Peyer's patch (tissue), 4 donors: ENCODE results near the gene TMC1. TPM values are rescaled to one million over a fixed set of nuclear protein-coding genes. Genes with fewer than 3 reads are reported as not detected.

ENCODE experiments used
- DNase-seq, 3 donors: peaks; one replicate each; pipeline ENCODE4 v3.0.0-alpha.2; 2017 to 2019
- H3K27ac ChIP-seq, 4 donors: fragments of 200-600 bp; sonication (generic); one replicate each; pipeline ENCODE4 v1.5.1; 2016 to 2019
- H3K27me3 ChIP-seq, 2 donors: fragments of 200-600 bp; sonication (generic); one replicate each; pipeline ENCODE4 v1.5.1; 2019
- H3K36me3 ChIP-seq, 3 donors: fragments of 200-600 bp; sonication (generic); one replicate each; pipeline ENCODE4 v1.5.1; 2016 to 2019
- H3K4me1 ChIP-seq, 4 donors: fragments of 200-600 bp; sonication (generic); one replicate each; pipeline ENCODE4 v1.5.1; 2016 to 2019
- H3K4me3 ChIP-seq, 4 donors: fragments of 200-600 bp; sonication (generic); 1 replicate in 3 of 4; 2 replicates in 1 of 4; pipeline ENCODE4 v1.5.1; 2016 to 2019; ENCODE audit warnings: mild to moderate bottlenecking in 1 of 4
- H3K9me3 ChIP-seq, 4 donors: fragments of 200-600 bp; sonication (generic); one replicate each; pipeline ENCODE4 v1.5.1; 2016 to 2019; ENCODE audit warnings: mild to moderate bottlenecking in 1 of 4
- POLR2A ChIP-seq, 2 donors: fragments of 450-650 bp; IDR thresholded peaks; one replicate each; pipeline ENCODE4 v1.5.1; 2017; ENCODE audit warnings: antibody characterized with exemption in 2 of 2, mild to moderate bottlenecking in 2 of 2, moderate library complexity in 2 of 2
- total RNA-seq, 4 donors: library from RNA; depleted of rRNA; stranded (reverse); fragments of >200 nt; gene quantifications; one replicate each; pipeline ENCODE4 v1.1.0, GENCODE V29; 2016
- TF ChIP-seq, protein P1 (sequence below), 6 experiments: fragments of 450-650 bp in 4 of 6; fragments of 200-600 bp in 2 of 6; sonication (generic) in 1 of 6; IDR thresholded peaks; one replicate each; pipeline ENCODE4 v1.5.1; 2017 to 2019; ENCODE audit warnings: antibody characterized with exemption in 6 of 6, mild to moderate bottlenecking in 3 of 6, moderate library complexity in 1 of 6

Gene TMC1
- total RNA-seq, 4 donors from 2014 or later, result not detected

DNA sequence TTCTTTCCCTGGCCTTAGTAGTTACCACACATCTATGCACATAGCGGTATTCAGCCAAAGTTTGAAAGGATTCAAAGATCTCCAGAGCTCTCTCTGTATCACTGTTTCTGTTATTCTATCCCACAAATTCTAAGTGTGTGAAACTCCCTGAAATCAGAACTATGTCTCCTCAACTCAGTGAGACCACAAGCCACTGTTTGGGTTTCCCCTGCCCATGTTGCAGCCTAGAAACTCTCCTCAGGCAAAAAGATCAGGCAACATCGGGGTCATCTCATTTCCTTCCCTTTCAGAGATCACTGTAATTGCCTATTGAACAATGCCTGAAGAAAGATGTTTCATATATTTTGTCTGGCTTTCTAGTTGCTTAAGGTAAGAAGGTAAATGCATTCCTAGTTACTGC is 135.6 kb downstream of the TMC1 start:
- H3K27ac ChIP-seq, result no peak overlapping the region
- H3K9me3 ChIP-seq, result no peaks in the 10 kb centered on the region
- no peak for DNase-seq
- TF ChIP-seq, protein P1, sequence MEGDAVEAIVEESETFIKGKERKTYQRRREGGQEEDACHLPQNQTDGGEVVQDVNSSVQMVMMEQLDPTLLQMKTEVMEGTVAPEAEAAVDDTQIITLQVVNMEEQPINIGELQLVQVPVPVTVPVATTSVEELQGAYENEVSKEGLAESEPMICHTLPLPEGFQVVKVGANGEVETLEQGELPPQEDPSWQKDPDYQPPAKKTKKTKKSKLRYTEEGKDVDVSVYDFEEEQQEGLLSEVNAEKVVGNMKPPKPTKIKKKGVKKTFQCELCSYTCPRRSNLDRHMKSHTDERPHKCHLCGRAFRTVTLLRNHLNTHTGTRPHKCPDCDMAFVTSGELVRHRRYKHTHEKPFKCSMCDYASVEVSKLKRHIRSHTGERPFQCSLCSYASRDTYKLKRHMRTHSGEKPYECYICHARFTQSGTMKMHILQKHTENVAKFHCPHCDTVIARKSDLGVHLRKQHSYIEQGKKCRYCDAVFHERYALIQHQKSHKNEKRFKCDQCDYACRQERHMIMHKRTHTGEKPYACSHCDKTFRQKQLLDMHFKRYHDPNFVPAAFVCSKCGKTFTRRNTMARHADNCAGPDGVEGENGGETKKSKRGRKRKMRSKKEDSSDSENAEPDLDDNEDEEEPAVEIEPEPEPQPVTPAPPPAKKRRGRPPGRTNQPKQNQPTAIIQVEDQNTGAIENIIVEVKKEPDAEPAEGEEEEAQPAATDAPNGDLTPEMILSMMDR (IDR thresholded peaks at IDR 0.05), result no peak
- no peak for TF ChIP-seq POLR2A (IDR thresholded peaks at IDR 0.05)
- H3K4me3 ChIP-seq, result no peak overlapping the region
- H3K36me3 ChIP-seq, result no peaks in the 10 kb centered on the region
- H3K4me1 ChIP-seq, result no peaks in the 10 kb centered on the region
- H3K27me3 ChIP-seq, result no peaks in the 10 kb centered on the region

DNA sequence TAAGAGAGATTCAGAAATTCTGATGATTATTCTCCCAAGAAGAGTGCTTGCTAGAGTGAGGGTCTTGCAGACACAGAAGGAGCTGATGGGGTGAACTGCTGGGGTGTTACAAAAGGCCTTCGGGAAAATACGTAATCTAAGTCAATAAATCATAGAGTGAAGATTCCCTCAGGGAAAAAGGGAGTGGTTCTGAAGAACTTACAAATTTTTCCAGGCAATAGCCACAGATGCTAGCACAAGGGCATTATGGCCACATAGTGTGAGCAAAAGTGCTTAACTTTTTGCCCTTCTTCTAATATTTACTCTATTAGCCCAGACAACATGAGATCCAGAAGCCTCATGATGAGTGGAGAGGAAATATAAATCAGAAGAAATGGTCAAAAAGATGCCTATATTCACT is 137.3 kb downstream of the TMC1 start:
- no peak overlapping the region for H3K4me3 ChIP-seq
- no peaks in the 10 kb centered on the region for H3K9me3 ChIP-seq
- H3K27me3 ChIP-seq, result no peaks in the 10 kb centered on the region
- no peak for TF ChIP-seq POLR2A (IDR thresholded peaks at IDR 0.05)
- TF ChIP-seq, protein P1 (IDR thresholded peaks at IDR 0.05), result no peak
- no peak overlapping the region for H3K27ac ChIP-seq
- no peak for DNase-seq
- H3K4me1 ChIP-seq, result no peaks in the 10 kb centered on the region
- H3K36me3 ChIP-seq, result no peaks in the 10 kb centered on the region

DNA sequence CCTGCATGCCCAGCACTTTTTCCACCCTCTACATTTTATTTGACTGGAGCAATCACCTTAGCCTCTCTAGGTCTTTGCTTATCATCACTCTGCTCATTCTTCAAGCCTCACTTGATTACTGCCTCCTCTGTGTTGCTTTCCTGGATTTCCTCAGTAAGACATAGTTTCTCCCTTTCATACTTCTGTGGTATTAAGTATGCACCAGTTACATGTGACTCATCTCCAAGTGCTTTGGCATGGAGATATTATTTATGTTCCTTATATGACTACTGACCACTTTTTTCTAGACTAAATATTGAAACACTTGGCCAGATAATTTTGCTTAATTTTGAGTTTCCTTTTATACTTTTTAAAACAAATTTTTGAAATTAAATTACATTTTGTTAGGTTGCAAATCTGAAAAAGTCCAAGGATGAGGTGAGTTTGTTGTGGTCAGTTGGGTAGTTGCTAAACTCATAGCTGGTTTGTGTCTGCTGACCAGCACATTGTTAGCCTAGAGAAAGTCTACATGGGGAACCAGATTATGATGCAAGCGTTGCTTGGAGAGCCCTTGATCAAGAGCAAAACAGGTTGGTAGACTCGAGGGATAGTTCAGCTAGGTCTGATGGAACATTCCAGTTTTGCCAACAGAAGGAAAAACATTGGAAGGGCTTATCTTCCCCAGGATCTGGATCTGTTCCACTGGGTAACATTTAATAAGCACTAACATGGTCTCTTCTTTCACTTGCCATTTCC is 140.2 kb downstream of the TMC1 start:
- no peak for TF ChIP-seq POLR2A (IDR thresholded peaks at IDR 0.05)
- no peak for DNase-seq

DNA sequence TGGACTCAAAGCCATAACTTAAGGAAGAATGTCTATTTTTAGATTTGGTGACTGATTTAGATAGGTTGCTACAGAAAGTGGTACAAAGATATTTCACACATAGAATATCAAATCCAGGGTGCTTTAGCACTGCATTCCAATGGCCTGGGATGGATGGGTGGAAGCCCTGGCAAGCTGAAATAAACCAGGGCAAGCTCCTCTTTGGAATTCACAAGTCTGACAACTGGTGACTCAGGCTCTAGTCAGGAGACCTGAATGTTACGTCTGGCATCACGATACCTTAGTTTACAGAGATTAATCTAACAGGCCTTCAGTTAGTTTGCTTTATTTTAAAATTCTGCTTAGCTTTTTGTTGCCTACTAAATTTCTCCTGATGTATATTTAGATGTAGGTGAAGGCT is 144.0 kb downstream of the TMC1 start:
- H3K27me3 ChIP-seq, result no peaks in the 10 kb centered on the region
- no peaks in the 10 kb centered on the region for H3K4me1 ChIP-seq
- H3K4me3 ChIP-seq, result no peak overlapping the region
- no peak for TF ChIP-seq POLR2A (IDR thresholded peaks at IDR 0.05)
- TF ChIP-seq, protein P1 (IDR thresholded peaks at IDR 0.05), result no peak
- no peak overlapping the region for H3K27ac ChIP-seq
- no peaks in the 10 kb centered on the region for H3K9me3 ChIP-seq
- H3K36me3 ChIP-seq, result no peaks in the 10 kb centered on the region
- no peak for DNase-seq

More for the DNA sequence above, 140.2 kb downstream of the TMC1 start:
- Histone ChIP-seq H3K27me3 (no peaks in the 10 kb centered on the region), H3K36me3 (no peaks in the 10 kb centered on the region), H3K4me1 (no peaks in the 10 kb centered on the region), H3K27ac (no peak overlapping the region), H3K4me3 (no peak overlapping the region), H3K9me3 (no peaks in the 10 kb centered on the region)

DNA sequence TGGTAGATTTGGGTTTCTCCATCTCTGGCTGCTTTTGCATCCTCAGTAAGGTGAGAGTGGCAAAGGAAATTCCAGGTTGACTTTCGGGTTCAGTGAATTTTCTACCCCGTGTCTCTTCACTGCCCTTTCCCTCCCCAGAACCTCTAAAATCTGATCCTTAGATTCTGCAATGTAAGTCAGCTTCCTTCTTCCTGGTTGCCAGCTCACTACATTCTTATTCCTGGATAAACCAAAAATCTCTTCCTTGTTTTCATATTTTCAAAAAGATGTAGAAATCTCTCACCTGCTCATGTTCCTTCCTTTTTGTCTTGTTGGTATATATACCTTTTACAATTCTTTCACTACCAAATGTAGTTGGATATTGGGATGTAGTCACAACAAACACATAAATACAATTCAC is 145.8 kb downstream of the TMC1 start:
- Histone ChIP-seq H3K4me1 (no peaks in the 10 kb centered on the region), H3K36me3 (no peaks in the 10 kb centered on the region), H3K4me3 (no peak overlapping the region), H3K9me3 (no peaks in the 10 kb centered on the region), H3K27me3 (no peaks in the 10 kb centered on the region), H3K27ac (no peak overlapping the region)
- DNase-seq, result no peak
- TF ChIP-seq, protein P1 (IDR thresholded peaks at IDR 0.05), result no peak
- no peak for TF ChIP-seq POLR2A (IDR thresholded peaks at IDR 0.05)

DNA sequence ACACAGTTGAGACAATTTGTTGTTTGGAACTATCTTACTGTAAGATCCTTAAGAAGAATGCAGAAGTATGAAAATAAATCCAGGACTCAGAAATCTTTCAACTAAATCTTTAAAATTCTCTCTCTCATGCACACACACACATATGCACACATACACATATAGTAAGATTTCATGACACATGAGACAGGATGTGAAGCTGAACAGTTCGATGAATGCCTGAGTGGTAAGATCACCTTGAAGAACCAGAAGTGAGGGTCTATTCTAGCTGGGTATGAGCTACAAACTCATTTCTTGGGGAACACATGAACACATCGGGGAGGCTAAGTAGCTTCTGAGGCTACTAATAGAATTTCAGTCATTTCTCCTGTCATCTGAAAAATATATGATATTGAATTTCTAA is 153.6 kb downstream of the TMC1 start:
- Histone ChIP-seq H3K4me1 (no peaks in the 10 kb centered on the region), H3K4me3 (no peak overlapping the region), H3K27ac (no peak overlapping the region), H3K9me3 (no peaks in the 10 kb centered on the region), H3K36me3 (no peaks in the 10 kb centered on the region), H3K27me3 (no peaks in the 10 kb centered on the region)
- no peak for TF ChIP-seq POLR2A (IDR thresholded peaks at IDR 0.05)
- TF ChIP-seq, protein P1 (IDR thresholded peaks at IDR 0.05), result no peak
- no peak for DNase-seq
